GM12878 (cell line): ENCODE results near the gene WDHD1. TPM values are rescaled to one million over a fixed set of nuclear protein-coding genes. Genes with fewer than 3 reads are reported as not detected.

Source experiments
- ATF2 ChIP-seq: IDR thresholded peaks from 2 replicates; pipeline ENCODE4 v1.6.1; 2012; ENCODE audit warnings: low read length, inconsistent platforms
- CHD2 ChIP-seq: IDR thresholded peaks from 2 replicates; pipeline ENCODE4 v1.6.1; 2011; ENCODE audit warnings: low read depth, low read length, improper control_type of control experiment, borderline replicate concordance
- EZH2 ChIP-seq: IDR thresholded peaks from 2 replicates; pipeline ENCODE4 v1.6.1; 2012; ENCODE audit warnings: low read depth, mild to moderate bottlenecking, control low read depth, inconsistent platforms, low read length, borderline replicate concordance; ENCODE audit not compliant: control insufficient read depth
- MLLT1 ChIP-seq: fragments of 450-650 bp; IDR thresholded peaks from 2 replicates; pipeline ENCODE4 v1.6.1; 2016; ENCODE audit warnings: mild to moderate bottlenecking
- POU2F2 ChIP-seq: IDR thresholded peaks from 3 replicates; pipeline ENCODE4 v1.6.1; 2011; ENCODE audit warnings: low read depth, mild to moderate bottlenecking, low read length, borderline replicate concordance
- PRDM15 ChIP-seq: fragments of 450-650 bp; formaldehyde crosslinking; IDR thresholded peaks from 2 replicates; pipeline ENCODE4 v1.4.0; 2020; ENCODE audit warnings: mild to moderate bottlenecking, moderate library complexity
- RELA ChIP-seq: fragments of 450-650 bp; IDR thresholded peaks from 2 replicates; pipeline ENCODE4 v1.8.0; 2014; ENCODE audit warnings: borderline replicate concordance; ENCODE audit not compliant: partially characterized antibody
- polyA plus RNA-seq, 11 experiments: library from polyadenylated mRNA; depleted of rRNA in 4 of 11; unstranded in 6 of 11; stranded (reverse) in 5 of 11; fragments of >200 nt; fragmentation: Nextera tagmentation in 4 of 11; fragmentation: Illumina TruSeq in 1 of 11; extraction: Ambion mirVana in 4 of 11; extraction: Trizol in 1 of 11; gene quantifications; 1 replicate in 1 of 11; 2 replicates in 10 of 11; pipeline versions ENCODE4 v1.2.1 to v1.2.3, GENCODE V29; 2011 to 2016; ENCODE audit warnings: inconsistent platforms in 2 of 11, missing spikeins in 2 of 11, low read depth in 1 of 11
- total RNA-seq, 4 experiments: library from RNA; depleted of rRNA in 3 of 4; stranded (reverse); fragments of >200 nt in 3 of 4; fragmentation: Illumina TruSeq in 1 of 4; extraction: Trizol in 1 of 4; gene quantifications; 2 replicates each; pipeline versions ENCODE4 v1.2.1 to v1.2.3, GENCODE V29; 2013 to 2021

WDHD1 gene
- total and polyA plus RNA-seq, 10 of the 15 experiments (the other 5 are each of a cell fraction or from before 2014, with no cell fraction given) = 11.3 to 50.5 (median 32.6) TPM

GRCh38 chr14:55062517-55063351, 35.8 kb upstream of the WDHD1 start (continued):
- TF ChIP-seq PRDM15 (no peak), MLLT1 (no peak), POU2F2 (no peak), CHD2 (no peak), EZH2 (no peak), ATF2 (no peak), RELA (no peak)
- TF ChIP-seq, all 136 proteins: peak for 0
